Tibial nerve (tissue), 4 donors: Measurements from ENCODE around the gene PDE1A.

Experiments used
- EP300 ChIP-seq, 2 donors: sonication (generic); formaldehyde crosslinking; IDR thresholded peaks; one replicate each; pipeline ENCODE4 v1.6.1; 2017; ENCODE audit warnings: antibody characterized with exemption in 2 of 2, mild to moderate bottlenecking in 1 of 2
- POLR2A ChIP-seq, 2 donors: fragments of 450-650 bp; IDR thresholded peaks; one replicate each; pipeline ENCODE4 v1.6.1; 2017; ENCODE audit warnings: antibody characterized with exemption in 2 of 2, mild to moderate bottlenecking in 2 of 2, moderate library complexity in 2 of 2
- TF ChIP-seq, protein P1 (sequence below), 5 experiments: fragments of 200-600 bp in 3 of 5; fragments of 450-650 bp in 2 of 5; sonication (generic) in 3 of 5; IDR thresholded peaks; one replicate each; pipeline ENCODE4 v1.5.1; 2016 to 2019; ENCODE audit warnings: antibody characterized with exemption in 5 of 5, mild to moderate bottlenecking in 3 of 5, moderate library complexity in 2 of 5

DNA sequence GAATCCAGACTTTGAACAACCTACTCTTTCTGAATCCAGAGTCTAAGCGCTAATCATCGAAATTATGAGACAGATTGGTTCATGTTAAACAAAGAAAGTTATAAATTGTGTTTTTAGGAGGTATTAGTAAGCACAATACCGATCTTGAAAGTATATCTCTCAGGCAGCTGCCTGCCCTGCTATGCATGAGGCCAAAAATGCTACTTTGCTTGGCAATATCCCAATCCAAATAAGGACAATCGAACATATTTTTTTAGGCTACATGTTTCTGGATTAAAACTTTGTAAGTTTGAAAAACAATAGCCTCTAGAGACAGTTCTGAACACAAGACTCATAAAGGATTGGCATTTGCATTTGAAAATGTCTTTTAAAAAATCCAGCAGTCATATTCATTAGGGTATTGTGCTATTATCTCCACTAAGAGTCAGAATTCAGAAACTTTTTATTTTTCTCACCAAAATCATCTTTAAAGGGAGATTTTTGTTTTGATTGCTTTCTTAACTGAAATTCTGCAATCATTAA is 167.1 kb downstream of the PDE1A start:
- TF ChIP-seq, protein P1, sequence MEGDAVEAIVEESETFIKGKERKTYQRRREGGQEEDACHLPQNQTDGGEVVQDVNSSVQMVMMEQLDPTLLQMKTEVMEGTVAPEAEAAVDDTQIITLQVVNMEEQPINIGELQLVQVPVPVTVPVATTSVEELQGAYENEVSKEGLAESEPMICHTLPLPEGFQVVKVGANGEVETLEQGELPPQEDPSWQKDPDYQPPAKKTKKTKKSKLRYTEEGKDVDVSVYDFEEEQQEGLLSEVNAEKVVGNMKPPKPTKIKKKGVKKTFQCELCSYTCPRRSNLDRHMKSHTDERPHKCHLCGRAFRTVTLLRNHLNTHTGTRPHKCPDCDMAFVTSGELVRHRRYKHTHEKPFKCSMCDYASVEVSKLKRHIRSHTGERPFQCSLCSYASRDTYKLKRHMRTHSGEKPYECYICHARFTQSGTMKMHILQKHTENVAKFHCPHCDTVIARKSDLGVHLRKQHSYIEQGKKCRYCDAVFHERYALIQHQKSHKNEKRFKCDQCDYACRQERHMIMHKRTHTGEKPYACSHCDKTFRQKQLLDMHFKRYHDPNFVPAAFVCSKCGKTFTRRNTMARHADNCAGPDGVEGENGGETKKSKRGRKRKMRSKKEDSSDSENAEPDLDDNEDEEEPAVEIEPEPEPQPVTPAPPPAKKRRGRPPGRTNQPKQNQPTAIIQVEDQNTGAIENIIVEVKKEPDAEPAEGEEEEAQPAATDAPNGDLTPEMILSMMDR (IDR thresholded peaks at IDR 0.05) = no peak
- TF ChIP-seq POLR2A (IDR thresholded peaks at IDR 0.05) (no peak), EP300 (IDR thresholded peaks at IDR 0.05) (no peak)
